A549 (cell line): ENCODE results near the gene ATP6V1G3. TPM values are rescaled to one million over a fixed set of nuclear protein-coding genes. Genes with fewer than 3 reads are reported as not detected.

Experiments
- ATAC-seq, 2 experiments: fragments of 200-7000 bp in 1 of 2; fragments of >200 bp in 1 of 2; cut with Nextera tagmentation in 1 of 2; cut with Tn5 transposase in 1 of 2; 3 replicates each; pipeline versions ENCODE4 v1.8.0 to v1.9.1; 2018 to 2020; ENCODE audit warnings: mild to moderate bottlenecking in 1 of 2, moderate library complexity in 1 of 2
- CTCF ChIA-PET: fragments of 300-600 bp; sonication (Branson Sonifier 250); formaldehyde crosslinking; extraction: SDS; loops from one replicate; lab custom pipeline; 2021; ENCODE audit warnings: antibody characterized with exemption, inconsistent platforms; lab: Yijun Ruan, JAX
- POLR2A ChIA-PET: fragments of 350-600 bp; formaldehyde crosslinking; extraction: SDS; loops from one replicate; lab custom pipeline; 2021; ENCODE audit warnings: antibody characterized with exemption, inconsistent platforms; lab: Yijun Ruan, JAX
- DNase-seq, 2 experiments: peaks; one replicate each; pipeline versions ENCODE4 v3.0.0 to v3.0.0-alpha.2; 2011 to 2016; ENCODE audit warnings: low read depth in 1 of 2, low spot score in 1 of 2
- FAIRE-seq: peaks from 2 replicates; lab custom pipeline; 2011; peaks lifted over from hg19 to GRCh38; lab: Jason Lieb, UNC
- H3K27ac ChIP-seq, 2 experiments: fragments of >200 bp; sonication (Bioruptor Twin); formaldehyde crosslinking; 3 replicates each; pipeline ENCODE4 v1.5.1; 2016 to 2017
- H3K4me1 ChIP-seq: fragments of >200 bp; sonication (Bioruptor Twin); formaldehyde crosslinking; 3 replicates; pipeline ENCODE4 v1.6.1; 2016
- H3K4me2 ChIP-seq: fragments of >200 bp; sonication (Bioruptor Twin); formaldehyde crosslinking; 3 replicates; pipeline ENCODE4 v1.6.1; 2016
- H3K4me3 ChIP-seq: fragments of >200 bp; sonication (Bioruptor Twin); formaldehyde crosslinking; 3 replicates; pipeline ENCODE4 v1.5.1; 2016
- H3K9me3 ChIP-seq: fragments of >200 bp; sonication (Bioruptor Twin); formaldehyde crosslinking; 3 replicates; pipeline ENCODE4 v1.6.1; 2016
- BHLHE40 ChIP-seq: IDR thresholded peaks from 2 replicates; pipeline ENCODE4 v1.6.1; 2012; ENCODE audit warnings: low read depth, low read length, inconsistent platforms
- CBX2 ChIP-seq: fragments of 200-600 bp; sonication (generic); IDR thresholded peaks from 2 replicates; pipeline ENCODE4 v1.6.1; 2016; ENCODE audit warnings: low read depth, mild to moderate bottlenecking, borderline replicate concordance
- CBX8 ChIP-seq: fragments of 200-600 bp; sonication (generic); IDR thresholded peaks from 2 replicates; pipeline ENCODE4 v1.6.1; 2016
- CEBPB ChIP-seq, 2 experiments: fragments of >200 bp in 1 of 2; sonication (Bioruptor Twin) in 1 of 2; formaldehyde crosslinking in 1 of 2; IDR thresholded peaks; 2 replicates each; pipeline ENCODE4 v1.6.1; 2012 to 2016
- CHD4 ChIP-seq: fragments of 200-600 bp; sonication (generic); IDR thresholded peaks from 2 replicates; pipeline ENCODE4 v1.6.1; 2016; ENCODE audit warnings: antibody characterized with exemption, mild to moderate bottlenecking, borderline replicate concordance
- CTCF ChIP-seq: fragments of >200 bp; sonication (Bioruptor Twin); formaldehyde crosslinking; IDR thresholded peaks from 3 replicates; pipeline ENCODE4 v1.5.1; 2016
- E2F6 ChIP-seq: IDR thresholded peaks from 2 replicates; pipeline ENCODE4 v1.6.1; 2012; ENCODE audit warnings: low read depth, borderline replicate concordance
- EHF ChIP-seq: fragments of 250-450 bp; sonication (Bioruptor Pico); IDR thresholded peaks from 2 replicates; pipeline ENCODE4 v1.5.0; 2020; ENCODE audit warnings: mild to moderate bottlenecking
- FOSB ChIP-seq: fragments of 250-450 bp; sonication (Bioruptor Pico); IDR thresholded peaks from 2 replicates; pipeline ENCODE4 v1.5.0; 2020; ENCODE audit warnings: mild to moderate bottlenecking, moderate library complexity
- FOSL2 ChIP-seq, 2 experiments: fragments of 450-650 bp in 1 of 2; fragments of >200 bp in 1 of 2; sonication (Bioruptor Twin) in 1 of 2; formaldehyde crosslinking; IDR thresholded peaks; 2 replicates each; pipeline versions ENCODE4 v1.5.0 to v1.6.1; 2016 to 2020; ENCODE audit warnings: mild to moderate bottlenecking in 1 of 2, moderate library complexity in 1 of 2
- FOXS1 ChIP-seq: fragments of 250-450 bp; sonication (Bioruptor Pico); IDR thresholded peaks from 2 replicates; pipeline ENCODE4 v1.5.0; 2020; ENCODE audit warnings: mild to moderate bottlenecking, moderate library complexity
- HDAC2 ChIP-seq: fragments of 200-600 bp; sonication (generic); IDR thresholded peaks from 2 replicates; pipeline ENCODE4 v1.6.1; 2016
- JUN ChIP-seq, 2 experiments: fragments of >200 bp; sonication (Bioruptor Twin); formaldehyde crosslinking; IDR thresholded peaks; 2 replicates in 1 of 2; 3 replicates in 1 of 2; pipeline ENCODE4 v1.6.1; 2016 to 2017
- JUNB ChIP-seq: fragments of >200 bp; sonication (Bioruptor Twin); formaldehyde crosslinking; IDR thresholded peaks from 2 replicates; pipeline ENCODE4 v1.6.1; 2016
- KDM1A ChIP-seq: fragments of 200-600 bp; sonication (generic); IDR thresholded peaks from 2 replicates; pipeline ENCODE4 v1.6.1; 2016; ENCODE audit warnings: low read depth, mild to moderate bottlenecking
- MAFK ChIP-seq: fragments of 450-650 bp; IDR thresholded peaks from 2 replicates; pipeline ENCODE4 v1.6.1; 2014; ENCODE audit not compliant: partially characterized antibody
- NPAS2 ChIP-seq: fragments of 250-450 bp; sonication (Bioruptor Pico); IDR thresholded peaks from 2 replicates; pipeline ENCODE4 v1.8.0; 2022; ENCODE audit warnings: mild to moderate bottlenecking, moderate library complexity, borderline replicate concordance
- PBX3 ChIP-seq: IDR thresholded peaks from 2 replicates; pipeline ENCODE4 v1.6.1; 2012
- RCOR1 ChIP-seq: fragments of 150-350 bp; IDR thresholded peaks from 2 replicates; pipeline ENCODE4 v1.6.1; 2014; ENCODE audit warnings: antibody characterized with exemption, low read length, low read depth
- RFX5 ChIP-seq: fragments of 450-650 bp; IDR thresholded peaks from 2 replicates; pipeline ENCODE4 v1.7.1; 2014; ENCODE audit warnings: antibody characterized with exemption, mild to moderate bottlenecking, moderate library complexity
- RNF2 ChIP-seq: fragments of 200-600 bp; sonication (generic); IDR thresholded peaks from 2 replicates; pipeline ENCODE4 v1.6.1; 2016; ENCODE audit warnings: low read depth, mild to moderate bottlenecking, antibody characterized with exemption, moderate library complexity, borderline replicate concordance
- SMC3 ChIP-seq: fragments of >200 bp; sonication (Bioruptor Twin); formaldehyde crosslinking; IDR thresholded peaks from 3 replicates; pipeline ENCODE4 v1.6.1; 2018; ENCODE audit warnings: inconsistent platforms
- TFCP2L1 ChIP-seq: fragments of 250-450 bp; sonication (Bioruptor Pico); IDR thresholded peaks from 2 replicates; pipeline ENCODE4 v1.5.0; 2021; ENCODE audit warnings: mild to moderate bottlenecking
- USF2 ChIP-seq: fragments of 450-650 bp; IDR thresholded peaks from 2 replicates; pipeline ENCODE4 v1.6.1; 2014; ENCODE audit warnings: antibody characterized with exemption
- ZC3H11A ChIP-seq: fragments of 450-650 bp; IDR thresholded peaks from 2 replicates; pipeline ENCODE4 v1.6.1; 2014; ENCODE audit warnings: antibody characterized with exemption, mild to moderate bottlenecking
- WGBS: methylation state at CpG from one replicate; pipeline ENCODE4 v1.1.6; 2017; ENCODE audit errors: missing lambda C conversion rate; 5-methylcytosine and 5-hydroxymethylcytosine counted together
- polyA plus RNA-seq, 4 experiments: library from polyadenylated mRNA; depleted of rRNA in 3 of 4; stranded (reverse); fragments of >200 nt; fragmentation: RNase III in 1 of 4; extraction: RNeasy Plus Mini Kit Qiagen cat#74134 plus additional on column Dnase treatment in 1 of 4; gene quantifications; 2 replicates in 3 of 4; 3 replicates in 1 of 4; pipeline ENCODE4 v1.2.3, GENCODE V29; 2011 to 2017
- TF ChIP-seq, protein P1 (sequence below): IDR thresholded peaks from 2 replicates; pipeline ENCODE4 v1.6.1; 2012

ATP6V1G3 gene
- polyA plus RNA-seq, 2 of the 4 experiments (the other 2 are of a cell fraction), result not detected

DNA sequence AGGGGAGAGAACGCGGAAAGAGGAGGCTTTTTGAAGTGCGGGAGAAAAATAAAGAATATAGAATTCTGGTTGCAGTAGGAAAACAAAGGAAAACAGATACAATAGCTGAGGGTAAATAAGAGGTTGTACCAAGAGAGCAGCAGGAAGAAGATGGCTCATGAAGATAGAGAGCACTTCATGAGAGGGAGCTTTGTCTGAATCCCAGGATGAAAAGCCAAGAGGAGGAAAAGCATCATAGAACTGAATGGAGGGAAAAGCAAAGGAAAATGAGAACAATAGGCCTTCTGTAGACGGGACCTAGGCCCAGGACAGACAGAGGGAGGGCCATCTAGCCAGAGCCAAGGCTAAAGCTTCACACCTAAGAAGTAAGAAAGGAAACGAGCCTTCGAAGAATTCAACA is 49.5 kb downstream of the ATP6V1G3 start:
- CTCF ChIA-PET, result interaction anchor here (0.7 to 1.6 kb wide), 2 partner anchors 10 to 905 kb away, joined by 3 to 4 read pairs; no protein-coding TSS in a partner anchor
- Histone ChIP-seq H3K4me1 (peaks cover 9% of the 10 kb centered on the region; the same call in 1 of the 3 replicates), H3K4me3 (no peak overlapping the region), H3K4me2 (no peak overlapping the region), H3K9me3 (no peaks in the 10 kb centered on the region), H3K27ac (no peak overlapping the region)
- 84% methylated on average over 6 of the region's 6 CpGs for WGBS
- POLR2A ChIA-PET, result no interaction called here
- no peak for TF ChIP-seq RFX5
- no peak for DNase-seq
- no peak for ATAC-seq
- no peak for FAIRE-seq

DNA sequence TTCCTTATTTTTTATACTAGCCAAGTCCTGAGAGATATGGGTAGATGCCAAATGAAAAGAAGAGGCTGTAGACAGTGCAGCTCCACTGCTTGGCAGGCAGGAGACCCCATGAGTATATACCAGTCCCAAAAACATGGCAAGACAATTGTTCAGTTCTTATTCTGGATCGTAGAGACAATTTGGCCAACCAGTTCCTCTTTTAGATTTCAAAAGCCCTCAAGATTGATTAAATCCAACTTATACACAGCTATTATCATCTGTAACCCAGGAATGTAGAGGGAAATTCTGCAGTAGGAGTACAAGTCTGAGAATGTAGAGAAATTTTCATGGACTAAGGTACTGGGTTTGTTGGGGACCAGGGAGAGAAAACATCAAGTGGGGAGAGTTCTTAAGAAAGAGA is 50.3 kb downstream of the ATP6V1G3 start:
- POLR2A ChIA-PET, result no interaction called here
- CTCF ChIA-PET, result interaction anchor here (1.1 kb wide), 1 partner anchor 10 kb away, joined by 3 read pairs; no protein-coding TSS in a partner anchor
- no peak for TF ChIP-seq HDAC2
- no peak for TF ChIP-seq ZC3H11A
- no peak for TF ChIP-seq RCOR1
- TF ChIP-seq JUNB, result no peak
- TF ChIP-seq FOSB, result no peak
- no peak for TF ChIP-seq SMC3
- no peak for TF ChIP-seq CBX2
- TF ChIP-seq, protein P1, sequence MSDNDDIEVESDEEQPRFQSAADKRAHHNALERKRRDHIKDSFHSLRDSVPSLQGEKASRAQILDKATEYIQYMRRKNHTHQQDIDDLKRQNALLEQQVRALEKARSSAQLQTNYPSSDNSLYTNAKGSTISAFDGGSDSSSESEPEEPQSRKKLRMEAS, result no peak
- TF ChIP-seq KDM1A, result no peak
- no peak for TF ChIP-seq CHD4
- no peak for TF ChIP-seq FOSL2 (IDR thresholded peaks at IDR 0.05)
- no peak for TF ChIP-seq FOSL2 (CRISPR knock-in tag; IDR thresholded peaks at IDR 0.05)
- no peak for TF ChIP-seq FOXS1 (CRISPR knock-in tag)
- TF ChIP-seq MAFK, result no peak
- TF ChIP-seq CTCF, result no peak
- TF ChIP-seq CBX8, result no peak
- no peak for TF ChIP-seq CEBPB (IDR thresholded peaks at IDR 0.05)

GRCh38 chr1:198486903-198487302 is 53.6 kb downstream of the ATP6V1G3 start:
- FAIRE-seq, result no peak
- Histone ChIP-seq H3K4me1 (no peaks in the 10 kb centered on the region), H3K9me3 (no peaks in the 10 kb centered on the region), H3K4me3 (no peak overlapping the region), H3K27ac (no peak overlapping the region), H3K4me2 (no peak overlapping the region)
- POLR2A ChIA-PET, result no interaction called here
- ATAC-seq, result no peak
- CTCF ChIA-PET, result no interaction called here
- DNase-seq, result no peak
- TF ChIP-seq EHF, result no peak
- TF ChIP-seq JUN (IDR thresholded peaks at IDR 0.05), result no peak
- TF ChIP-seq CHD4, result no peak
- no peak for TF ChIP-seq TFCP2L1 (CRISPR knock-in tag)
- no peak for TF ChIP-seq NPAS2
- TF ChIP-seq E2F6, result no peak
- TF ChIP-seq BHLHE40, result no peak
- no peak for TF ChIP-seq USF2
- TF ChIP-seq RNF2, result no peak
- TF ChIP-seq PBX3, result no peak
- no peak for TF ChIP-seq MAFK

More for the DNA sequence above, 50.3 kb downstream of the ATP6V1G3 start:
- no peaks in the 10 kb centered on the region for H3K9me3 ChIP-seq
- no peak for ATAC-seq
- H3K27ac ChIP-seq, result no peak overlapping the region
- H3K4me2 ChIP-seq, result no peak overlapping the region
- no peak for DNase-seq
- FAIRE-seq, result no peak
- H3K4me3 ChIP-seq, result no peak overlapping the region
- WGBS, result 29% methylated on average over 1 of the region's 1 CpG
- H3K4me1 ChIP-seq, result 0 out of 3 replicates have a peak, but pooled peaks cover 5% of the 10 kb centered on the region
